Temporal lobe (tissue), 1 donor: ENCODE measurements around the gene COL9A1. TPM values are rescaled to one million over a fixed set of nuclear protein-coding genes. Genes with fewer than 3 reads are reported as not detected.

ENCODE experiments used
- total RNA-seq: library from RNA; depleted of rRNA; stranded (reverse); fragments of >200 nt; gene quantifications from one replicate; pipeline ENCODE4 v1.2.3, GENCODE V29; 2014

The COL9A1 gene
- total RNA-seq, 1 donor from 2014 or later = 4.7 TPM

Other genes with a start within 250 kb of the COL9A1 start
- gene FAM135A, start 110.4 kb upstream of the COL9A1 start, total RNA-seq = 89.0 TPM